ENCODE data around the gene CPSF7. TPM values are rescaled to one million over a fixed set of nuclear protein-coding genes. Genes with fewer than 3 reads are reported as not detected.
A peak's percentile ranks its signal among the peaks of the same experiment; 100 is the strongest.

Gene CPSF7
- total RNA-seq, 1 donor from 2014 or later, result 83.7 TPM

GRCh38 chr11:61361237-61361740 lies 68.5 kb downstream of the CPSF7 start:
- TF ChIP-seq, protein P1, sequence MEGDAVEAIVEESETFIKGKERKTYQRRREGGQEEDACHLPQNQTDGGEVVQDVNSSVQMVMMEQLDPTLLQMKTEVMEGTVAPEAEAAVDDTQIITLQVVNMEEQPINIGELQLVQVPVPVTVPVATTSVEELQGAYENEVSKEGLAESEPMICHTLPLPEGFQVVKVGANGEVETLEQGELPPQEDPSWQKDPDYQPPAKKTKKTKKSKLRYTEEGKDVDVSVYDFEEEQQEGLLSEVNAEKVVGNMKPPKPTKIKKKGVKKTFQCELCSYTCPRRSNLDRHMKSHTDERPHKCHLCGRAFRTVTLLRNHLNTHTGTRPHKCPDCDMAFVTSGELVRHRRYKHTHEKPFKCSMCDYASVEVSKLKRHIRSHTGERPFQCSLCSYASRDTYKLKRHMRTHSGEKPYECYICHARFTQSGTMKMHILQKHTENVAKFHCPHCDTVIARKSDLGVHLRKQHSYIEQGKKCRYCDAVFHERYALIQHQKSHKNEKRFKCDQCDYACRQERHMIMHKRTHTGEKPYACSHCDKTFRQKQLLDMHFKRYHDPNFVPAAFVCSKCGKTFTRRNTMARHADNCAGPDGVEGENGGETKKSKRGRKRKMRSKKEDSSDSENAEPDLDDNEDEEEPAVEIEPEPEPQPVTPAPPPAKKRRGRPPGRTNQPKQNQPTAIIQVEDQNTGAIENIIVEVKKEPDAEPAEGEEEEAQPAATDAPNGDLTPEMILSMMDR (IDR thresholded peaks at IDR 0.05; ENCODE audit: partially characterized antibody, unreplicated experiment), result no peak
- H3K36me3 Mint-ChIP-seq (ENCODE audit: unreplicated experiment), result no peaks in the 10 kb centered on the region
- no peak for DNase-seq
- H3K9me3 Mint-ChIP-seq (ENCODE audit: unreplicated experiment), result peaks cover 9% of the 10 kb centered on the region
- peak overlapping the region; percentile 97 for H3K27ac Mint-ChIP-seq (ENCODE audit: unreplicated experiment)
- peaks cover 12% of the 10 kb centered on the region for H3K4me1 Mint-ChIP-seq (ENCODE audit: low read depth, unreplicated experiment)
- H3K27me3 Mint-ChIP-seq (ENCODE audit: unreplicated experiment), result no peaks in the 10 kb centered on the region
- peak overlapping the region; percentile 98 for H3K4me3 Mint-ChIP-seq (ENCODE audit: unreplicated experiment)

DNA sequence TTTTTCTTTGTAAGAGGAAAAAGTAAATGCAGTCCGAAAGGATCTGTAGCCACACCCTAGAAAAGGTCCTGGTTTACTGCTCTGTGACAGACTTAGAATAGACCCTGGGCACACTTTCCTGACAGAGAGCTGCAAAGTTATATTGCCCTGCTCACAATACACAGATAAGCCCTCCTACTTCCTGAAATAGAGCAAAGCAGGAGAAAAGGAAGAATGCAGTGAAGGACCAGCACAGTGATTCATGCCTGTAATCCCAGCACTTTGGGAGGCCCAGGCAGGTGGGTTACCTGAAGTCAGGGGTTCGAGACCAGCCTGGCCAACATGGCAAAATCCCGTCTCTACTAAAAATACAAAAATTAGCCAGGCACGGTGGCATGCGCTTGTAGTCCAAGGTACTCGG lies 70.3 kb downstream of the CPSF7 start:
- Mint-ChIP-seq H3K9me3 (ENCODE audit: unreplicated experiment) (peaks cover 9% of the 10 kb centered on the region), H3K4me3 (ENCODE audit: unreplicated experiment) (no peak overlapping the region), H3K27me3 (ENCODE audit: unreplicated experiment) (no peaks in the 10 kb centered on the region), H3K27ac (ENCODE audit: unreplicated experiment) (no peak overlapping the region), H3K36me3 (ENCODE audit: unreplicated experiment) (no peaks in the 10 kb centered on the region), H3K4me1 (ENCODE audit: low read depth, unreplicated experiment) (peaks cover 12% of the 10 kb centered on the region)
- DNase-seq, result no peak
- TF ChIP-seq, protein P1 (IDR thresholded peaks at IDR 0.05; ENCODE audit: partially characterized antibody, unreplicated experiment), result no peak

- no peaks in the 10 kb centered on the region for H3K27me3 Mint-ChIP-seq (ENCODE audit: unreplicated experiment)
- no peak for DNase-seq
- peaks cover 10% of the 10 kb centered on the region for H3K4me1 Mint-ChIP-seq (ENCODE audit: low read depth, unreplicated experiment)
- TF ChIP-seq, protein P1 (IDR thresholded peaks at IDR 0.05; ENCODE audit: partially characterized antibody, unreplicated experiment), result no peak
- peaks cover 9% of the 10 kb centered on the region for H3K9me3 Mint-ChIP-seq (ENCODE audit: unreplicated experiment)
- no peaks in the 10 kb centered on the region for H3K36me3 Mint-ChIP-seq (ENCODE audit: unreplicated experiment)
- H3K4me3 Mint-ChIP-seq (ENCODE audit: unreplicated experiment), result no peak overlapping the region
- no peak overlapping the region for H3K27ac Mint-ChIP-seq (ENCODE audit: unreplicated experiment)
These were observed 71.2 kb downstream of the CPSF7 start for GRCh38 chr11:61358566-61358965.

DNA sequence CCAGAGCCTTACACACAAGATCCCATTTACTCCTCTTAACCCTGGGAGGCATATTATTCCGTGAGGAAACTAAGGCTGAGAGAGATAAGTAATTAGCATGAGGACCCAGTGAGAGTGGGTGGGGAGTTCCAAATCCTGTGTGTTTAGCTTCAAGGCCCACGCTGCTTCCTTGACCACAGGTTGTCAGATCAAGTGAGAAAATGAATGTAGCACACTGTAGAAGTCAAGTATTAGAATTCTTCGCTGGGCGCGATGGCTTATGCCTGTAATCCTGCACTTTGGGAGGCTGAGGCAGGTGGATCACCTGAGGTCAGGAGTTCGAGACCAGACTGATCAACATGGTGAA lies 71.9 kb downstream of the CPSF7 start:
- Mint-ChIP-seq H3K4me1 (ENCODE audit: low read depth, unreplicated experiment) (peaks cover 7% of the 10 kb centered on the region), H3K27ac (ENCODE audit: unreplicated experiment) (no peak overlapping the region), H3K27me3 (ENCODE audit: unreplicated experiment) (no peaks in the 10 kb centered on the region), H3K9me3 (ENCODE audit: unreplicated experiment) (peaks cover 9% of the 10 kb centered on the region), H3K4me3 (ENCODE audit: unreplicated experiment) (no peak overlapping the region), H3K36me3 (ENCODE audit: unreplicated experiment) (no peaks in the 10 kb centered on the region)
- no peak for DNase-seq
- TF ChIP-seq, protein P1 (IDR thresholded peaks at IDR 0.05; ENCODE audit: partially characterized antibody, unreplicated experiment), result no peak

DNA sequence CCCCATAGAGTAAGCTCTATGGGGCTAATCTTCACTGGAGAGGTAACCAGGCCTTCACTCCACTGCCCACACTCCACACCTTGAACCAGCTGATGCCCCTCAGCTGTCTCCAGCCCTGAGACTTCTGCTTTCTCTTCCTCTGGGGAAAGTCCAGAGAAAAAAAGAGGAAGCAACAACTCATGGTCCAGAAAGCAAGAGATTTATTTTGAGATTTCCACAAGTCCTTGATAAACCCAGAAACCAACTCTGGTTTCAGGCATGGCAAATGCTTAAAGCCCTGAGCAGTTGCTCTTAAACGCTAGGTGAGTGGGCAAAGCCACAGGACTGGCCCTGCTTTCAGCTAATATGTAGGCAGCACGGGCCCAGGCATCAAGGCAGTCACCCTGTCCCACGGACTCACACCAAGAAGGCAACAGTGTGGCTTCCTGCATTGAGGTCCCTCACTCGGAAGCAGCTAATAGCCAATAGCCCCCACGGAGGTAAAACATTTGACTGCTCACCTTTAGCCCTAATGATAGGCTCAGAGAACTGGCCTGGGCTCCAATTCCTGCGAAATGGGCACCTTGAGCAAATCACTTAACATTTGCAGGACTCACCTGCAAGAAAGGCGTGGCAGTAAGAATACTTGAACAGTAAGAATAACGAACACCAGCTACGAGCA lies 72.4 kb downstream of the CPSF7 start:
- Mint-ChIP-seq H3K4me1 (ENCODE audit: low read depth, unreplicated experiment) (peaks cover 3% of the 10 kb centered on the region), H3K36me3 (ENCODE audit: unreplicated experiment) (no peaks in the 10 kb centered on the region), H3K27ac (ENCODE audit: unreplicated experiment) (no peak overlapping the region), H3K9me3 (ENCODE audit: unreplicated experiment) (peaks cover 8% of the 10 kb centered on the region), H3K4me3 (ENCODE audit: unreplicated experiment) (no peak overlapping the region), H3K27me3 (ENCODE audit: unreplicated experiment) (no peaks in the 10 kb centered on the region)
- DNase-seq, result no peak
- TF ChIP-seq, protein P1 (IDR thresholded peaks at IDR 0.05; ENCODE audit: partially characterized antibody, unreplicated experiment), result no peak

All from glutamatergic neuron (in vitro differentiated cells).